ENCODE data around the gene ADAMTS17.
"Not testable (repeated sequence)": the region's sequence is repeated elsewhere in the genome, so short reads cannot be mapped to it uniquely, and the experiment has no call there.

The ADAMTS17 gene

GRCh38 chr15:100082761-100083402, 258.9 kb downstream of the ADAMTS17 start:
- Histone ChIP-seq H3K9ac (ENCODE audit: low read depth, low read length) (no peak overlapping the region), H3K27me3 (ENCODE audit: control insufficient read depth, insufficient read depth, low read length) (no peaks in the 10 kb centered on the region), H3K36me3 (ENCODE audit: control insufficient read depth, insufficient read depth, low read length) (no peaks in the 10 kb centered on the region)

GRCh38 chr15:100081454-100081853, 260.3 kb downstream of the ADAMTS17 start:
- H3K27me3 ChIP-seq (ENCODE audit: control insufficient read depth, insufficient read depth, low read length), result no peaks in the 10 kb centered on the region
- H3K36me3 ChIP-seq (ENCODE audit: control insufficient read depth, insufficient read depth, low read length), result no peaks in the 10 kb centered on the region
- no peak overlapping the region for H3K4me3 ChIP-seq (ENCODE audit: low read depth, low read length)
- H3K9ac ChIP-seq (ENCODE audit: low read depth, low read length), result no peak overlapping the region
- no peaks in the 10 kb centered on the region for H3K9me3 ChIP-seq (ENCODE audit: control insufficient read depth, insufficient read depth, low read length)
- no peaks in the 10 kb centered on the region for H3K4me1 ChIP-seq (ENCODE audit: control insufficient read depth, insufficient read depth, low read length)

More at GRCh38 chr15:100082761-100083402, 258.9 kb downstream of the ADAMTS17 start:
- no peaks in the 10 kb centered on the region for H3K9me3 ChIP-seq (ENCODE audit: control insufficient read depth, insufficient read depth, low read length)
- H3K4me1 ChIP-seq (ENCODE audit: control insufficient read depth, insufficient read depth, low read length), result no peaks in the 10 kb centered on the region
- no peak overlapping the region for H3K4me3 ChIP-seq (ENCODE audit: low read depth, low read length)

GRCh38 chr15:100078511-100079220, 263.1 kb downstream of the ADAMTS17 start:
- no peak overlapping the region for H3K9ac ChIP-seq (ENCODE audit: low read depth, low read length)
- H3K4me1 ChIP-seq (ENCODE audit: control insufficient read depth, insufficient read depth, low read length), result no peaks in the 10 kb centered on the region
- no peaks in the 10 kb centered on the region for H3K27me3 ChIP-seq (ENCODE audit: control insufficient read depth, insufficient read depth, low read length)
- no peak overlapping the region for H3K4me3 ChIP-seq (ENCODE audit: low read depth, low read length)
- H3K36me3 ChIP-seq (ENCODE audit: control insufficient read depth, insufficient read depth, low read length), result no peaks in the 10 kb centered on the region
- no peaks in the 10 kb centered on the region for H3K9me3 ChIP-seq (ENCODE audit: control insufficient read depth, insufficient read depth, low read length)

GRCh38 chr15:100075229-100075628, 266.5 kb downstream of the ADAMTS17 start:
- no peaks in the 10 kb centered on the region for H3K36me3 ChIP-seq (ENCODE audit: control insufficient read depth, insufficient read depth, low read length)
- no peaks in the 10 kb centered on the region for H3K9me3 ChIP-seq (ENCODE audit: control insufficient read depth, insufficient read depth, low read length)

GRCh38 chr15:100073982-100074381, 267.8 kb downstream of the ADAMTS17 start:
- no peaks in the 10 kb centered on the region for H3K36me3 ChIP-seq (ENCODE audit: control insufficient read depth, insufficient read depth, low read length)
- no peaks in the 10 kb centered on the region for H3K27me3 ChIP-seq (ENCODE audit: control insufficient read depth, insufficient read depth, low read length)
- no peaks in the 10 kb centered on the region for H3K9me3 ChIP-seq (ENCODE audit: control insufficient read depth, insufficient read depth, low read length)
- no peak overlapping the region for H3K9ac ChIP-seq (ENCODE audit: low read depth, low read length)
- no peaks in the 10 kb centered on the region for H3K4me1 ChIP-seq (ENCODE audit: control insufficient read depth, insufficient read depth, low read length)
- no peak overlapping the region for H3K4me3 ChIP-seq (ENCODE audit: low read depth, low read length)

More at GRCh38 chr15:100075229-100075628, 266.5 kb downstream of the ADAMTS17 start:
- H3K4me3 ChIP-seq (ENCODE audit: low read depth, low read length), result no peak overlapping the region
- no peaks in the 10 kb centered on the region for H3K4me1 ChIP-seq (ENCODE audit: control insufficient read depth, insufficient read depth, low read length)
- H3K9ac ChIP-seq (ENCODE audit: low read depth, low read length), result no peak overlapping the region
- H3K27me3 ChIP-seq (ENCODE audit: control insufficient read depth, insufficient read depth, low read length), result no peaks in the 10 kb centered on the region

GRCh38 chr15:100066521-100067280, 275.1 kb downstream of the ADAMTS17 start:
- H3K4me3 ChIP-seq (ENCODE audit: low read depth, low read length); H3K27me3 ChIP-seq (ENCODE audit: control insufficient read depth, insufficient read depth, low read length); H3K9ac ChIP-seq (ENCODE audit: low read depth, low read length); H3K4me1 ChIP-seq (ENCODE audit: control insufficient read depth, insufficient read depth, low read length); H3K9me3 ChIP-seq (ENCODE audit: control insufficient read depth, insufficient read depth, low read length); H3K36me3 ChIP-seq (ENCODE audit: control insufficient read depth, insufficient read depth, low read length): not testable (repeated sequence)

- no peaks in the 10 kb centered on the region for H3K4me1 ChIP-seq (ENCODE audit: control insufficient read depth, insufficient read depth, low read length)
- H3K9ac ChIP-seq (ENCODE audit: low read depth, low read length), result no peak overlapping the region
- H3K9me3 ChIP-seq (ENCODE audit: control insufficient read depth, insufficient read depth, low read length), result no peaks in the 10 kb centered on the region
- no peaks in the 10 kb centered on the region for H3K36me3 ChIP-seq (ENCODE audit: control insufficient read depth, insufficient read depth, low read length)
- H3K27me3 ChIP-seq (ENCODE audit: control insufficient read depth, insufficient read depth, low read length), result no peaks in the 10 kb centered on the region
- H3K4me3 ChIP-seq (ENCODE audit: low read depth, low read length), result no peak overlapping the region
Measured at GRCh38 chr15:100061944-100062343, 279.8 kb downstream of the ADAMTS17 start.

- no peak overlapping the region for H3K4me3 ChIP-seq (ENCODE audit: low read depth, low read length)
- no peaks in the 10 kb centered on the region for H3K36me3 ChIP-seq (ENCODE audit: control insufficient read depth, insufficient read depth, low read length)
- no peaks in the 10 kb centered on the region for H3K27me3 ChIP-seq (ENCODE audit: control insufficient read depth, insufficient read depth, low read length)
- no peaks in the 10 kb centered on the region for H3K9me3 ChIP-seq (ENCODE audit: control insufficient read depth, insufficient read depth, low read length)
- H3K9ac ChIP-seq (ENCODE audit: low read depth, low read length), result no peak overlapping the region
- no peaks in the 10 kb centered on the region for H3K4me1 ChIP-seq (ENCODE audit: control insufficient read depth, insufficient read depth, low read length)
Measured at GRCh38 chr15:100060276-100060926, 281.4 kb downstream of the ADAMTS17 start.

- Histone ChIP-seq H3K4me3 (ENCODE audit: low read depth, low read length) (no peak overlapping the region), H3K27me3 (ENCODE audit: control insufficient read depth, insufficient read depth, low read length) (no peaks in the 10 kb centered on the region), H3K4me1 (ENCODE audit: control insufficient read depth, insufficient read depth, low read length) (no peaks in the 10 kb centered on the region), H3K9me3 (ENCODE audit: control insufficient read depth, insufficient read depth, low read length) (no peaks in the 10 kb centered on the region), H3K36me3 (ENCODE audit: control insufficient read depth, insufficient read depth, low read length) (no peaks in the 10 kb centered on the region), H3K9ac (ENCODE audit: low read depth, low read length) (no peak overlapping the region)
Measured at GRCh38 chr15:100059521-100059920, 282.3 kb downstream of the ADAMTS17 start.

GRCh38 chr15:100059094-100059493, 282.7 kb downstream of the ADAMTS17 start:
- Histone ChIP-seq H3K27me3 (ENCODE audit: control insufficient read depth, insufficient read depth, low read length) (no peaks in the 10 kb centered on the region), H3K9ac (ENCODE audit: low read depth, low read length) (no peak overlapping the region), H3K36me3 (ENCODE audit: control insufficient read depth, insufficient read depth, low read length) (no peaks in the 10 kb centered on the region), H3K4me3 (ENCODE audit: low read depth, low read length) (no peak overlapping the region), H3K4me1 (ENCODE audit: control insufficient read depth, insufficient read depth, low read length) (no peaks in the 10 kb centered on the region), H3K9me3 (ENCODE audit: control insufficient read depth, insufficient read depth, low read length) (no peaks in the 10 kb centered on the region)

- no peaks in the 10 kb centered on the region for H3K4me1 ChIP-seq (ENCODE audit: control insufficient read depth, insufficient read depth, low read length)
- H3K4me3 ChIP-seq (ENCODE audit: low read depth, low read length), result no peak overlapping the region
- H3K27me3 ChIP-seq (ENCODE audit: control insufficient read depth, insufficient read depth, low read length), result no peaks in the 10 kb centered on the region
- H3K9ac ChIP-seq (ENCODE audit: low read depth, low read length), result no peak overlapping the region
- H3K9me3 ChIP-seq (ENCODE audit: control insufficient read depth, insufficient read depth, low read length), result no peaks in the 10 kb centered on the region
- no peaks in the 10 kb centered on the region for H3K36me3 ChIP-seq (ENCODE audit: control insufficient read depth, insufficient read depth, low read length)
Measured at GRCh38 chr15:100058458-100058857, 283.3 kb downstream of the ADAMTS17 start.
